HepG2 (cell line): Measurements from ENCODE around the gene PDS5B. TPM values are rescaled to one million over a fixed set of nuclear protein-coding genes. Genes with fewer than 3 reads are reported as not detected.

Experiments used
- ATAC-seq: fragments of 200-7000 bp; cut with Tn5 transposase; 3 replicates; pipeline ENCODE4 v1.9.1; 2020; ENCODE audit warnings: mild to moderate bottlenecking, moderate library complexity
- BruUV-seq: library from RNA; stranded (reverse); fragments of 400-500 nt; replicated peaks from 2 replicates; lab custom pipeline; 2021; lab: Mats Ljungman, UMichigan
- CTCF ChIA-PET: fragments of 300-600 bp; formaldehyde crosslinking; extraction: SDS; loops from one replicate; lab custom pipeline; 2021; ENCODE audit warnings: low total read pairs, inconsistent platforms, low intra/inter-chr PET ratio; lab: Yijun Ruan, JAX
- POLR2A ChIA-PET: fragments of 350-600 bp; sonication (Branson Sonifier 250); formaldehyde crosslinking; loops from one replicate; lab custom pipeline; 2020; ENCODE audit warnings: antibody characterized with exemption, inconsistent platforms; lab: Yijun Ruan, JAX
- DNase-seq: peaks from one replicate; pipeline ENCODE4 v3.0.0-alpha.2; 2015; ENCODE audit warnings: low spot score
- FAIRE-seq: peaks from 3 replicates; lab custom pipeline; 2011; peaks lifted over from hg19 to GRCh38; lab: Jason Lieb, UNC
- H2AFZ ChIP-seq: one replicate; pipeline ENCODE4 v1.6.1; 2011; ENCODE audit warnings: low read length, inconsistent platforms
- H3K27ac ChIP-seq: fragments of 300-600 bp; 3 replicates; pipeline ENCODE4 v1.8.0; 2011; ENCODE audit warnings: mixed run types, mild to moderate bottlenecking, mixed read lengths, low read length, inconsistent platforms; ENCODE audit not compliant: insufficient read depth; ENCODE audit errors: extremely low read length
- H3K27me3 ChIP-seq, 2 experiments: fragments of 200-600 bp in 1 of 2; 2 replicates in 1 of 2; 3 replicates in 1 of 2; pipeline versions ENCODE4 v1.6.0 to v1.8.0; 2011; ENCODE audit warnings: low read length in 2 of 2, mild to moderate bottlenecking in 2 of 2, moderate library complexity in 2 of 2, inconsistent platforms in 1 of 2; ENCODE audit not compliant: insufficient read depth in 2 of 2, control insufficient read depth in 1 of 2
- H3K36me3 ChIP-seq, 2 experiments: fragments of 200-600 bp in 1 of 2; replicated peaks in 1 of 2; 2 replicates in 1 of 2; 3 replicates in 1 of 2; pipeline versions ENCODE4 v1.5.1 to v1.8.0; 2011; ENCODE audit warnings: low read length in 2 of 2, inconsistent platforms in 1 of 2; ENCODE audit not compliant: insufficient read depth in 2 of 2, control insufficient read depth in 1 of 2
- H3K4me1 ChIP-seq: 2 replicates; pipeline ENCODE4 v1.5.1; 2012; ENCODE audit warnings: low read length, inconsistent platforms; ENCODE audit not compliant: insufficient read depth
- H3K4me2 ChIP-seq: 2 replicates; pipeline ENCODE4 v1.6.0; 2011; ENCODE audit warnings: low read depth, low read length, inconsistent platforms
- H3K4me3 ChIP-seq, 3 experiments: fragments of 200-600 bp in 1 of 3; sonication (generic), shearing (Covaris generic) in 1 of 3; replicated peaks in 1 of 3; 2 replicates each; pipeline ENCODE4 v1.5.1; 2011 to 2016; ENCODE audit warnings: low read length in 3 of 3, inconsistent platforms in 2 of 3, low read depth in 2 of 3, mild to moderate bottlenecking in 2 of 3, control low read depth in 1 of 3, mixed read lengths in 1 of 3; ENCODE audit not compliant: insufficient read depth in 1 of 3
- H3K79me2 ChIP-seq: one replicate; pipeline ENCODE4 v1.6.1; 2011; ENCODE audit warnings: low read length, inconsistent platforms; ENCODE audit not compliant: insufficient read depth
- H3K9ac ChIP-seq: 2 replicates; pipeline ENCODE4 v1.6.0; 2011; ENCODE audit warnings: mild to moderate bottlenecking, low read depth, low read length, inconsistent platforms; ENCODE audit not compliant: insufficient read depth
- H3K9me3 ChIP-seq: 2 replicates; pipeline ENCODE4 v1.5.1; 2012; ENCODE audit warnings: mild to moderate bottlenecking, low read length
- H4K20me1 ChIP-seq: 2 replicates; pipeline ENCODE4 v1.6.0; 2011; ENCODE audit warnings: inconsistent platforms, mild to moderate bottlenecking, low read length, moderate library complexity; ENCODE audit not compliant: insufficient read depth
- ATF7-NPFF ChIP-seq: sonication (generic); formaldehyde crosslinking; IDR thresholded peaks from 2 replicates; pipeline ENCODE4 v1.8.1; 2023; ENCODE audit warnings: mild to moderate bottlenecking, low read depth, missing genetic modification reagents, moderate library complexity
- FOXP4 ChIP-seq: sonication (generic); formaldehyde crosslinking; IDR thresholded peaks from 2 replicates; pipeline ENCODE4 v1.4.0; 2020; ENCODE audit warnings: missing genetic modification reagents
- NAIF1 ChIP-seq: sonication (generic); formaldehyde crosslinking; IDR thresholded peaks from 2 replicates; pipeline ENCODE4 v1.5.0; 2020; ENCODE audit warnings: mild to moderate bottlenecking, missing genetic modification reagents, borderline replicate concordance
- SNAI1 ChIP-seq: sonication (generic); formaldehyde crosslinking; IDR thresholded peaks from 2 replicates; pipeline ENCODE4 v1.5.0; 2020; ENCODE audit warnings: mild to moderate bottlenecking, missing genetic modification reagents, borderline replicate concordance
- TMF1 ChIP-seq: sonication (generic); formaldehyde crosslinking; IDR thresholded peaks from 2 replicates; pipeline ENCODE4 v1.8.1; 2022; ENCODE audit warnings: low read depth, missing genetic modification reagents
- TRAFD1 ChIP-seq: sonication (generic); formaldehyde crosslinking; IDR thresholded peaks from 2 replicates; pipeline ENCODE4 v1.5.1; 2020; ENCODE audit warnings: missing genetic modification reagents, mild to moderate bottlenecking, borderline replicate concordance
- ZNF138 ChIP-seq: sonication (generic); formaldehyde crosslinking; IDR thresholded peaks from 2 replicates; pipeline ENCODE4 v1.5.0; 2020; ENCODE audit warnings: mild to moderate bottlenecking, low read depth, missing genetic modification reagents
- ZNF644 ChIP-seq: IDR thresholded peaks from 2 replicates; pipeline ENCODE4 v1.6.1; 2016; ENCODE audit warnings: low read depth
- ZXDC ChIP-seq: sonication (generic); formaldehyde crosslinking; IDR thresholded peaks from 2 replicates; pipeline ENCODE4 v1.5.0; 2020; ENCODE audit warnings: mild to moderate bottlenecking, missing genetic modification reagents
- WGBS: methylation state at CpG from one replicate; pipeline ENCODE4 v1.1.6; 2017; ENCODE audit warnings: low lambda C conversion rate; 5-methylcytosine and 5-hydroxymethylcytosine counted together
- in situ Hi-C: cut with HindIII; loops from 2 replicates; pipeline ENCODE4 v1.10.0; 2017; ENCODE audit warnings: low pct_unique_long_range_greater_than_20kb; ENCODE audit not compliant: extremely low pct_ligation_motif_present
- intact Hi-C: fragments of 100-400 bp; cut with micrococcal nuclease; formaldehyde crosslinking; loops from one replicate; pipeline ENCODE4 v1.10.0; 2022; ENCODE audit not compliant: unreplicated experiment
- polyA plus RNA-seq, 8 experiments: library from polyadenylated mRNA; depleted of rRNA in 3 of 8; stranded (reverse) in 7 of 8; unstranded in 1 of 8; fragments of >200 nt; fragmentation: Illumina TruSeq in 4 of 8; extraction: Trizol in 4 of 8; gene quantifications; 2 replicates each; pipeline versions ENCODE4 v1.2.1 to v1.2.3, GENCODE V29; 2011 to 2016; ENCODE audit warnings: low read depth in 4 of 8, missing spikeins in 1 of 8, mixed read lengths in 1 of 8; ENCODE audit not compliant: insufficient read depth in 1 of 8
- total RNA-seq, 5 experiments: library from RNA; depleted of rRNA; stranded (reverse); fragments of >200 nt; fragmentation: Illumina TruSeq; extraction: Trizol; gene quantifications; 2 replicates each; pipeline ENCODE4 v1.2.3, GENCODE V29; 2016; ENCODE audit warnings: low read depth in 1 of 5

Gene PDS5B
- total and polyA plus RNA-seq, 2 of the 13 experiments (the other 11 are each of a cell fraction or from before 2014, with no cell fraction given): 5.8 to 24.6 TPM

GRCh38 chr13:32600890-32601289 lies 14.6 kb downstream of the PDS5B start (continued):
- TF ChIP-seq SNAI1: no peak
- no peak for TF ChIP-seq NAIF1
- TF ChIP-seq TMF1 (CRISPR knock-in tag): no peak

GRCh38 chr13:32609428-32609827 lies 23.2 kb downstream of the PDS5B start:
- ChIA-PET POLR2A (no interaction called here), CTCF (no interaction called here)
- H3K27ac ChIP-seq: no peak overlapping the region
- no peak for ATAC-seq
- H3K79me2 ChIP-seq: peaks cover 76% of the 10 kb centered on the region
- FAIRE-seq: no peak
- H3K4me2 ChIP-seq: no peak overlapping the region
- no peaks in the 10 kb centered on the region for H3K36me3 ChIP-seq
- no TSS peak for BruUV-seq
- H3K27me3 ChIP-seq: no peaks in the 10 kb centered on the region
- 0 out of 2 replicates have a peak, but pooled peaks cover 10% of the 10 kb centered on the region for H4K20me1 ChIP-seq
- no peak overlapping the region for H2AFZ ChIP-seq
- H3K4me1 ChIP-seq: peaks cover 39% of the 10 kb centered on the region
- no peak overlapping the region for H3K9ac ChIP-seq
- TF ChIP-seq ZNF138 (CRISPR knock-in tag) (no peak), ZXDC (CRISPR knock-in tag) (no peak), ZNF644 (CRISPR knock-in tag) (0 out of 2 replicates have a peak, but pooled peaks have one; percentile 20), ATF7-NPFF (no peak), FOXP4 (no peak), TRAFD1 (CRISPR knock-in tag) (no peak)
- TF ChIP-seq, all 625 proteins: peak for 1
- Histone ChIP-seq H3K9me3 (0 out of 2 replicates have a peak, but pooled peaks cover 6% of the 10 kb centered on the region), H3K4me3 (no peak overlapping the region)
- intact Hi-C loops: no loop called here
- no peak for DNase-seq
- WGBS: 89% methylated on average over 1 of the region's 1 CpG
- in situ Hi-C loops: no loop called here
